Thymus (tissue), 11 donors: ENCODE measurements around the gene TDP2. TPM values are rescaled to one million over a fixed set of nuclear protein-coding genes. Genes with fewer than 3 reads are reported as not detected.

Experiments
- DNase-seq, 9 donors: peaks; one replicate each; pipeline ENCODE4 v3.0.0-alpha.2; 2013; ENCODE audit warnings: low spot score in 9 of 9, low read depth in 6 of 9, missing footprints in 1 of 9
- H3K27ac ChIP-seq, 2 donors: one replicate each; pipeline ENCODE4 v1.5.1; 2013; ENCODE audit warnings: control low read depth in 1 of 2, low read depth in 1 of 2, low read length in 1 of 2, mild to moderate bottlenecking in 1 of 2, moderate library complexity in 1 of 2
- H3K27me3 ChIP-seq, 2 donors: one replicate each; pipeline ENCODE4 v1.5.1; 2013; ENCODE audit warnings: low read length in 1 of 2; ENCODE audit not compliant: control insufficient read depth in 2 of 2, insufficient read depth in 1 of 2
- H3K36me3 ChIP-seq, 2 donors: one replicate each; pipeline ENCODE4 v1.5.1; 2013; ENCODE audit warnings: low read length in 1 of 2, mild to moderate bottlenecking in 1 of 2, moderate library complexity in 1 of 2; ENCODE audit not compliant: control insufficient read depth in 2 of 2, insufficient read depth in 2 of 2
- H3K4me1 ChIP-seq, 2 donors: one replicate each; pipeline ENCODE4 v1.5.1; 2013; ENCODE audit warnings: low read length in 2 of 2; ENCODE audit not compliant: control insufficient read depth in 2 of 2, insufficient read depth in 2 of 2
- H3K4me3 ChIP-seq, 2 donors: one replicate each; pipeline ENCODE4 v1.5.1; 2013; ENCODE audit warnings: low read length in 2 of 2, control low read depth in 1 of 2, mild to moderate bottlenecking in 1 of 2
- H3K9me3 ChIP-seq, 2 donors: one replicate each; pipeline ENCODE4 v1.5.1; 2013; ENCODE audit warnings: low read length in 1 of 2, mild to moderate bottlenecking in 1 of 2; ENCODE audit not compliant: control insufficient read depth in 2 of 2, insufficient read depth in 1 of 2
- WGBS: extraction: QIAGEN DNeasy Blood & Tissue Kit; methylation state at CpG from one replicate; pipeline ENCODE4 v1.1.7; 2013; 5-methylcytosine and 5-hydroxymethylcytosine counted together
- polyA plus RNA-seq: library from polyadenylated mRNA; stranded (reverse); fragments of 200-250 nt; gene quantifications from one replicate; pipeline ENCODE4 v1.2.3, GENCODE V29; 2013
- total RNA-seq: library from RNA; stranded (reverse); fragments of 120-200 nt; gene quantifications from one replicate; pipeline ENCODE4 v1.2.4, GENCODE V29; 2013
- donor health status: healthy.

The TDP2 gene
- total and polyA plus RNA-seq, 2 donors, result 38.1 to 69.9 TPM

GRCh38 chr6:24620637-24621036 lies 46.1 kb downstream of the TDP2 start:
- no peaks in the 10 kb centered on the region for H3K4me1 ChIP-seq
- DNase-seq, result no peak
- no peak overlapping the region for H3K27ac ChIP-seq
- no peaks in the 10 kb centered on the region for H3K9me3 ChIP-seq
- H3K4me3 ChIP-seq, result no peak overlapping the region
- no peaks in the 10 kb centered on the region for H3K36me3 ChIP-seq
- H3K27me3 ChIP-seq, result no peaks in the 10 kb centered on the region
- WGBS, result 96% methylated on average over 3 of the region's 3 CpGs

- no peak overlapping the region for H3K4me3 ChIP-seq
- H3K27me3 ChIP-seq, result no peaks in the 10 kb centered on the region
- WGBS, result 98% methylated on average over 5 of the region's 5 CpGs
- no peak for DNase-seq
- no peaks in the 10 kb centered on the region for H3K4me1 ChIP-seq
- no peak overlapping the region for H3K27ac ChIP-seq
- no peaks in the 10 kb centered on the region for H3K36me3 ChIP-seq
- no peaks in the 10 kb centered on the region for H3K9me3 ChIP-seq
Measured at GRCh38 chr6:24619661-24620060, 47.0 kb downstream of the TDP2 start.

- no peaks in the 10 kb centered on the region for H3K9me3 ChIP-seq
- H3K4me3 ChIP-seq, result no peak overlapping the region
- WGBS, result 66% methylated on average over 2 of the region's 2 CpGs
- H3K27me3 ChIP-seq, result no peaks in the 10 kb centered on the region
- DNase-seq, result no peak
- H3K4me1 ChIP-seq, result no peaks in the 10 kb centered on the region
- no peaks in the 10 kb centered on the region for H3K36me3 ChIP-seq
- H3K27ac ChIP-seq, result no peak overlapping the region
Measured at GRCh38 chr6:24614648-24615047, 52.1 kb downstream of the TDP2 start.

- WGBS, result 88% methylated on average over 7 of the region's 7 CpGs
Measured at GRCh38 chr6:24614043-24614420, 52.7 kb downstream of the TDP2 start.

GRCh38 chr6:24613361-24614042 lies 53.2 kb downstream of the TDP2 start:
- DNase-seq, result no peak
- H3K36me3 ChIP-seq, result no peaks in the 10 kb centered on the region
- no peak overlapping the region for H3K27ac ChIP-seq
- no peak overlapping the region for H3K4me3 ChIP-seq
- H3K9me3 ChIP-seq, result no peaks in the 10 kb centered on the region
- no peaks in the 10 kb centered on the region for H3K27me3 ChIP-seq
- no peaks in the 10 kb centered on the region for H3K4me1 ChIP-seq
- 97% methylated on average over 2 of the region's 2 CpGs for WGBS

More at GRCh38 chr6:24614043-24614420, 52.7 kb downstream of the TDP2 start:
- no peak overlapping the region for H3K4me3 ChIP-seq
- no peaks in the 10 kb centered on the region for H3K27me3 ChIP-seq
- no peaks in the 10 kb centered on the region for H3K4me1 ChIP-seq
- no peak overlapping the region for H3K27ac ChIP-seq
- DNase-seq, result no peak
- no peaks in the 10 kb centered on the region for H3K9me3 ChIP-seq
- no peaks in the 10 kb centered on the region for H3K36me3 ChIP-seq

- Histone ChIP-seq H3K9me3 (no peaks in the 10 kb centered on the region), H3K27me3 (no peaks in the 10 kb centered on the region), H3K4me1 (no peaks in the 10 kb centered on the region), H3K4me3 (no peak overlapping the region), H3K27ac (no peak overlapping the region), H3K36me3 (no peaks in the 10 kb centered on the region)
- no peak for DNase-seq
- 98% methylated on average over 4 of the region's 4 CpGs for WGBS
Measured at GRCh38 chr6:24610672-24611071, 56.0 kb downstream of the TDP2 start.

- Histone ChIP-seq H3K27me3 (no peaks in the 10 kb centered on the region), H3K36me3 (no peaks in the 10 kb centered on the region), H3K4me3 (no peak overlapping the region), H3K4me1 (no peaks in the 10 kb centered on the region), H3K27ac (no peak overlapping the region), H3K9me3 (no peaks in the 10 kb centered on the region)
- DNase-seq, result no peak
- 97% methylated on average over 5 of the region's 5 CpGs for WGBS
Measured at GRCh38 chr6:24607310-24608105, 59.2 kb downstream of the TDP2 start.

GRCh38 chr6:24606200-24606930 lies 60.3 kb downstream of the TDP2 start:
- WGBS, result 98% methylated on average over 6 of the region's 6 CpGs
- Histone ChIP-seq H3K27me3 (no peaks in the 10 kb centered on the region), H3K9me3 (no peaks in the 10 kb centered on the region), H3K36me3 (no peaks in the 10 kb centered on the region), H3K27ac (no peak overlapping the region), H3K4me3 (no peak overlapping the region), H3K4me1 (no peaks in the 10 kb centered on the region)
- DNase-seq, result no peak

- Histone ChIP-seq H3K27me3 (no peaks in the 10 kb centered on the region), H3K4me1 (peaks cover 0 to 2% of the 10 kb centered on the region in 2 donors), H3K9me3 (no peaks in the 10 kb centered on the region), H3K4me3 (no peak overlapping the region), H3K27ac (no peak overlapping the region), H3K36me3 (no peaks in the 10 kb centered on the region)
- 94% methylated on average over 2 of the region's 2 CpGs for WGBS
- DNase-seq, result no peak
Measured at GRCh38 chr6:24603241-24603640, 63.5 kb downstream of the TDP2 start.
